ENCODE data around the gene ANKRD11.
A peak's percentile ranks its signal among the peaks of the same experiment; 100 is the strongest.

The ANKRD11 gene

DNA sequence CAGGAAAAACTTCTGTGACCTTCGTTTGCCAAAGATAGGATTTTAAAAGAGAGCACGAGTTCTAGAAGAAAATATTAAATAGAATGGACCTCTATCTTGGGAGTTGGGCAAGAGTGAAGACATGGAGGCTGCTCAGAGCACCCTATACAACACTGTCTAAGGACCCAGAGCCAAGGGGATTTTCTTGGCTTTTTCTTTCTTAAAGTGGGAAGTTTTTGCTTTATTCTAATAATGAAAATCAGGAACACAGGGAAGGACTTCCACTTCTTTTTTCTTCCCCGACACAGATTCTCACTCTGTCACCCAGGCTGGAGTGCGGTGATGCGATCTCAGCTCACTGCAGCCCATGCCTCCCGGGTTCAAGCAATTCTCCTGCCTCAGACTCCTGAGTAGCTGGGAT is 178.7 kb downstream of the ANKRD11 start:
- H3K9me2 ChIP-seq (replicated peaks; ENCODE audit: insufficient read depth, low read length), result no peaks in the 10 kb centered on the region
- H3F3A ChIP-seq (ENCODE audit: insufficient read depth), result 0 out of 2 replicates have a peak, but pooled peaks cover 6% of the 10 kb centered on the region
- H3K27me3 ChIP-seq (ENCODE audit: low read length), result no peaks in the 10 kb centered on the region
- H3K79me2 ChIP-seq (ENCODE audit: insufficient read depth, low read length), result peaks cover 90% of the 10 kb centered on the region
- H2AFZ ChIP-seq (ENCODE audit: low read depth, low read length, severe bottlenecking), result no peak overlapping the region
- H3K4me2 ChIP-seq (ENCODE audit: low read depth, low read length, poor library complexity, severe bottlenecking), result no peak overlapping the region
- H3K9ac ChIP-seq (ENCODE audit: low read length), result no peak overlapping the region
- H4K20me1 ChIP-seq (ENCODE audit: low read depth, low read length), result no peaks in the 10 kb centered on the region; the same call in 1 of the 2 replicates
- H3K36me3 ChIP-seq (ENCODE audit: low read length), result no peaks in the 10 kb centered on the region
- no peak overlapping the region for H3K27ac ChIP-seq (ENCODE audit: low read depth, low read length)
- H3K4me3 ChIP-seq (ENCODE audit: insufficient read depth, low read length, poor library complexity, severe bottlenecking), result no peak overlapping the region
- no peaks in the 10 kb centered on the region for H3K9me3 ChIP-seq (ENCODE audit: insufficient read depth, low read length)
- TF ChIP-seq, protein P1, sequence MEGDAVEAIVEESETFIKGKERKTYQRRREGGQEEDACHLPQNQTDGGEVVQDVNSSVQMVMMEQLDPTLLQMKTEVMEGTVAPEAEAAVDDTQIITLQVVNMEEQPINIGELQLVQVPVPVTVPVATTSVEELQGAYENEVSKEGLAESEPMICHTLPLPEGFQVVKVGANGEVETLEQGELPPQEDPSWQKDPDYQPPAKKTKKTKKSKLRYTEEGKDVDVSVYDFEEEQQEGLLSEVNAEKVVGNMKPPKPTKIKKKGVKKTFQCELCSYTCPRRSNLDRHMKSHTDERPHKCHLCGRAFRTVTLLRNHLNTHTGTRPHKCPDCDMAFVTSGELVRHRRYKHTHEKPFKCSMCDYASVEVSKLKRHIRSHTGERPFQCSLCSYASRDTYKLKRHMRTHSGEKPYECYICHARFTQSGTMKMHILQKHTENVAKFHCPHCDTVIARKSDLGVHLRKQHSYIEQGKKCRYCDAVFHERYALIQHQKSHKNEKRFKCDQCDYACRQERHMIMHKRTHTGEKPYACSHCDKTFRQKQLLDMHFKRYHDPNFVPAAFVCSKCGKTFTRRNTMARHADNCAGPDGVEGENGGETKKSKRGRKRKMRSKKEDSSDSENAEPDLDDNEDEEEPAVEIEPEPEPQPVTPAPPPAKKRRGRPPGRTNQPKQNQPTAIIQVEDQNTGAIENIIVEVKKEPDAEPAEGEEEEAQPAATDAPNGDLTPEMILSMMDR (IDR thresholded peaks at IDR 0.05; ENCODE audit: insufficient read depth, low read length, poor library complexity, severe bottlenecking), result no peak
- no peak for TF ChIP-seq EZH2phosphoT487 (conservative IDR thresholded peaks at IDR 0.05; ENCODE audit: low read length)

DNA sequence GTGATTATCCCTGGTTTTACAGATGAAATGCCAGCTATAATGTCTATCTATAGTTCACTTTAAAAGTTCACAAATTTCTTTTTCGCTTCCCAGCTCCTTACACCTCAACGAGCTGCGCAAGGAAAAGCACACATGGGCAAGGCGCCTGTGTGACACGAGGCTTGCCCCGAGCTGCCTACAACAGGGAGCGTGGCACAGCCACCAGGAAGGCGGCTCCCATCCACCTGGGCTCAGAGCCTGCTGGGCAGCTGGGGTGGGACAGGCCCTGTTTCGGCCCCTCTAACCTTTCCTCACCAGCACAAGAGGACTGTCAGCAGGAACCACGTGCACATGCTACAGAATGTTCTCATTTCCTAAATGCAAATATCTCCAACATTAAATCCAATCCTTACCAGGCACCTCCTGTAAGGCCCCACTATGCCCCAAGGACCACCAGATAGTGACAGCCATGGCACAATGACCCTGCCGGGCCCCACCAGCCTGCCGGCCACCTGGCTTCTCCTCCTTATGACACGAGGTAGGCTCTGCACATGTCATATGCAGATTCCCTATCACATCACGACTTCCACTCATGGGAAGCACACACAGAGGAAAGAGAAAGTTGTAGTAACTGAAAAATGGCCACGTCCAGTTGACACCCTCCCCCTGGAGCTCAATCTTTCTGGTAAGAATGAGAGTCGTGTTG is 180.8 kb downstream of the ANKRD11 start:
- Histone ChIP-seq H2AFZ (ENCODE audit: low read depth, low read length, severe bottlenecking) (no peak overlapping the region), H4K20me1 (ENCODE audit: low read depth, low read length) (no peaks in the 10 kb centered on the region; the same call in 1 of the 2 replicates), H3F3A (ENCODE audit: insufficient read depth) (0 out of 2 replicates have a peak, but pooled peaks cover 6% of the 10 kb centered on the region), H3K9me3 (ENCODE audit: insufficient read depth, low read length) (no peaks in the 10 kb centered on the region), H3K79me2 (ENCODE audit: insufficient read depth, low read length) (peaks cover 70% of the 10 kb centered on the region), H3K9ac (ENCODE audit: low read length) (no peak overlapping the region), H3K9me2 (replicated peaks; ENCODE audit: insufficient read depth, low read length) (no peaks in the 10 kb centered on the region), H3K36me3 (ENCODE audit: low read length) (no peaks in the 10 kb centered on the region), H3K27me3 (ENCODE audit: low read length) (no peaks in the 10 kb centered on the region), H3K4me2 (ENCODE audit: low read depth, low read length, poor library complexity, severe bottlenecking) (no peak overlapping the region), H3K4me3 (ENCODE audit: insufficient read depth, low read length, poor library complexity, severe bottlenecking) (no peak overlapping the region), H3K27ac (ENCODE audit: low read depth, low read length) (no peak overlapping the region)
- TF ChIP-seq EZH2phosphoT487 (conservative IDR thresholded peaks at IDR 0.05; ENCODE audit: low read length), result no peak

DNA sequence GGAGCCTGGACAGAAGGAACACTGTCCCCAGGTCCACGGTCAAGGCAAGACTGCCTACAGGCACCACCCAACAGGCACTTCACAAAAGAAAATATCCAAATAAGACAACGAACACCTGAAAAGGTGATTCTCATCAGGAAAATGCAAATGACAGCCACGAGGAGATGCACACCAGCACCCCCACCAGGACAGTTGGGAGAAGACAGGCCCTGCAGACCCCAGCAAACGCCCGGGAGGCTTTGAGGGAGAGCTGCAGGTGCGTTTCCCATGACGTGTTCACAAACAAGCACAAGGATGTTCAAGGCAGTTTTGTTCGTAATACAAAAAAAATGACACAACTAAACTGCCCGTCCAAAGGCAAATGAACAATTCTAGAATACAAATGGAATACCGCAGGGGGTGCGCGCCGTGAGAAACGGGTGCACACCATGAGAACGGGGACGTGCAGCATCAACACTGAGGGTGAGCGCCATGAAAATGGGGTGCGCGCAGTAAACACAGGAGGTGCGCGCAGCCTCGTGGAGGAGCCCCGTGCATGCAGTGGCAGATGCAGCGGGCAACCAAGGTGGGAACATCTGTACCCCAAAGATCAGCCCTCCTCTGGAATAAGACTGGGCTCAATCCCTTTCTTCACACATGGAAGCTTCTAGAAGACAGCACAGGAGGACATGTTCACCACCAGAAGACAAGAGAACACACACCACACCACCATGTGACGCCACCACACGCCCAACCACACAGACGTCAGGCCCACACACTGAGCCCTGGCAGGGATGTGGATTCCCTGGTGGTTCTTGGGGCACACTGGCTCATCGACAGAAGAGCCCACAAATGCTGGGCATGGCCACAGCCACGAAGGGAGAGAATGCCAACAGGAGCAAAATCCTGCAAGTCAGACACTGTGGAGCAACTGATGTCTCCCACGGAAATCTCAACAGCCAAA is 181.7 kb downstream of the ANKRD11 start:
- Histone ChIP-seq H4K20me1 (ENCODE audit: low read depth, low read length) (no peaks in the 10 kb centered on the region; the same call in 1 of the 2 replicates), H3K9me3 (ENCODE audit: insufficient read depth, low read length) (no peaks in the 10 kb centered on the region), H2AFZ (ENCODE audit: low read depth, low read length, severe bottlenecking) (no peak overlapping the region), H3K79me2 (ENCODE audit: insufficient read depth, low read length) (peaks cover 61% of the 10 kb centered on the region), H3K4me2 (ENCODE audit: low read depth, low read length, poor library complexity, severe bottlenecking) (no peak overlapping the region), H3K36me3 (ENCODE audit: low read length) (no peaks in the 10 kb centered on the region), H3K27me3 (ENCODE audit: low read length) (no peaks in the 10 kb centered on the region), H3K9ac (ENCODE audit: low read length) (no peak overlapping the region), H3K27ac (ENCODE audit: low read depth, low read length) (no peak overlapping the region), H3F3A (ENCODE audit: insufficient read depth) (0 out of 2 replicates have a peak, but pooled peaks cover 6% of the 10 kb centered on the region), H3K4me3 (ENCODE audit: insufficient read depth, low read length, poor library complexity, severe bottlenecking) (no peak overlapping the region), H3K9me2 (replicated peaks; ENCODE audit: insufficient read depth, low read length) (no peaks in the 10 kb centered on the region)
- TF ChIP-seq EZH2phosphoT487 (conservative IDR thresholded peaks at IDR 0.05; ENCODE audit: low read length), result no peak
- TF ChIP-seq, protein P1 (IDR thresholded peaks at IDR 0.05; ENCODE audit: insufficient read depth, low read length, poor library complexity, severe bottlenecking), result peak; percentile 47

All from SU-DHL-6 (cell line).